Stimulated activated CD4-positive, alpha-beta T cell treated with anti-CD3 and anti-CD28 coated beads, Interleukin-1b, Interleukin-23, amount 100 ng/mL, for 48 hours (primary cell): ENCODE measurements around the gene NDUFA7.
"Not testable (repeated sequence)": the region's sequence is repeated elsewhere in the genome, so short reads cannot be mapped to it uniquely, and the experiment has no call there.

ENCODE experiments used
- DNase-seq: peaks from one replicate; pipeline ENCODE4 v3.0.0-alpha.2; 2020

The NDUFA7 gene

DNA sequence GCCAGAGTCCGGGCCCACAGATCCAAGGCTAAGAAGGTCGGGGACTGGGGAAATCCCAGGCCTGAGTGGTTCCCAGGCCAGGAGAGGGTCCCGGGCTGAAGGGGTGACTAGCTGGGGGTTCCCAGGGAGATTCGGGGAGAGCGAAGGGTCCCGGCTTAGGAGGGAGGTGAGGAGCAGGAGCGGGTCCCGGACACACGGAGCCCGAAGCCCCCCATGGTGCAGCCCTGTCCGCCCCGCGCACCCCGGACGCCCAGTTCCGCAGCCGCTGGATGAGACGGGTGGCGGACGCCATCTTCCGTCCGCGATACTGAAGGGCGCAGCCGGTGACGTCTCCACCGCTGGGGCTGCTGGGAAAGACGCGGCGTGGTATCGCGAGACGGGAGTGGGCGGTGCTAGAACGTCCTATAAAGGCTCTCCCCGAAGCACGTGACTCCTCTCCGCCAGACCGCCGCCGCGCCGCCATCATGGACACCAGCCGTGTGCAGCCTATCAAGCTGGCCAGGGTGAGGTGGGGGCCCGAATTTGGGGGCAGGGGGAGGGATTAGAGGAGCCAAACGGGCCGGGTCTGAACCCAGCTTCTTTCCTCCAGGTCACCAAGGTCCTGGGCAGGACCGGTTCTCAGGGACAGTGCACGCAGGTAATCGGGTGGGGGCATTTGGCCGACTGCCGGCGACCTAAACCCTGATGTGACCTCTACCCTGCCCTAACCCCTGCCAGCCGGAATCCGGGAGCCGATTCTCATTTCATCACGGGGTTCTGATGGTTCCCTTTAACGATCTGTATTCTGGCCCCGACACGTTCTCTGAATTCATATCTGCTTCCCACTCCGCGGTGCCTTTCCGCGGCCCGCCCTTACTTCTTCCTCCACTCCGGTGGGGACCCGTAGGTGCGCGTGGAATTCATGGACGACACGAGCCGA lies at the start of gene NDUFA7, which contains the start of gene RPS28:
Gene NDUFA7 (minus strand): TSS at position 309 of the 919 bp plus-strand sequence. CDS start 17 bp downstream, at position 292.
Gene RPS28 (plus strand): TSS at position 430 of the 919 bp plus-strand sequence. CDS start 35 bp downstream, at position 465.
- peak; percentile 97 for DNase-seq

DNA sequence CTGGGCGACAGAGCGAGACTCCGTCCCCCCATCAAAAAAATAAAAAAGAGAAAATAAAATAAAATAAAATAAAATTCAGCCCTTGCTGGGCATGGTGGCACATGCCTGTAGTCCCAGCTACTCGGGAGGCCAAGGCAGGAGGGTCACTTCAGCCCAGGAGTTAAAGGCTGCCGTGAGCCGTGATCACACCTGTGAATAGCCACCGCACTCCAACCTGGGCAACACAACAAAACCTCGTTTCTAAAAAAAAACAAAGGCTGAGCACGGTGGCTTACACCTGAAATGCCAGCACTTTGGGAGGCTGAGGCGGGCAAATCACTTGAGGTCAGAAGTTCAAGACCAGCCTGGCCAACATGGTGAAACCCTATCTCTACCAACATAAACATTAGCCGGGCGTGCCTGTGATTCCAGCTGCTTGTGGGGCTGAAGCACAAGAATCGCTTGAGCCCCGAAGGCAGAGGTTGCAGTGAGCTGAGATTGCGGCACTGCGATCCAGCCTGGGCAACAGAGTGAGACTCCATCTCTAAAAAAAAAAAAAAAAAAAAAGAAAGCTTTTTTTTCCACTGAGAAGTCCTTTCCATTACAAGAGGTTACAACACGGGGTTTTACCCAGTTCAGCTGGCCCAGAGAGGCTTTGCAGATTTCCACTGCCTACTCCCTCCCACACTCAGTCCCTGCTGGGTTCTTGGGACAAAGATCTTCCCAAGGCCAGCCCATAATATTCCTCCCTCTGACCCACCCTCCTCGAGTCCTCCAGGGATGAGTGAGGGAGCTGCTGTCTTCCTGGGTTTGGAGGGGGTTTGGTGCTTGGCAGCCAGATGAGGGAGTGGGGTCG lies 49.2 kb upstream of the NDUFA7 start:
- DNase-seq, result no peak

DNA sequence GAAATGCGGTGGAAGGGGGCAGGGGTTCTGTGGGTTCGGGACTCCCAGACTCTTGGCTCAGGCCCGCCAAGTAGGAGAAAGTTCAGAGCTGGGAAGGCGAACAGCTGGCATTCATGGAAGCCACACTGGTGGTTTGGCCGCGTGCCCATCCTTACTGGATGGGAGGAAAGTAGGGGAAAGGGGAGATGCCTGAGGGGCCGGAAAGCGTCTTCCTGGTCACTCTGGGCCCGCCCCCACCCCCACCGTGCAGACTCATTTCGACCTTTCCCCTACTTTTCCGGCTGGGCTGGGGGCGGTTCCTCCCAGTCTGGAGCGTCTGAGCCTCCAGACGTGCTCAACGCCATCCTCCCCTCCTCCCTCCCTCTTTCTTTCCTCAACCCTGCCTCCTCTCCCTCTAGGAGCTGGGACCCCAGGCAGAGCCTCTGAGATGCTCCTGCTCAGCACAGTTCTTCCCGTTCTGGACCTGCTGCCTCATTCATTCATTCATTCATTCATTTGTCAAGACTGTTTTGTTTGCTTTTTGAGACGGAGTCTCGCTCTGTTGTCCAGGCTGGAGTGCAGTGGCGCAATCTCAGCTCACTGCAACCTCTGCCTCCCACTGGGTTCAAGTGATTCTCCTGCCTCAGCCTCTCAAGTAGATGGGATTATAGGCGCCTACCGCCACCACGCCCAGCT lies 46.3 kb upstream of the NDUFA7 start:
- no peak for DNase-seq

DNA sequence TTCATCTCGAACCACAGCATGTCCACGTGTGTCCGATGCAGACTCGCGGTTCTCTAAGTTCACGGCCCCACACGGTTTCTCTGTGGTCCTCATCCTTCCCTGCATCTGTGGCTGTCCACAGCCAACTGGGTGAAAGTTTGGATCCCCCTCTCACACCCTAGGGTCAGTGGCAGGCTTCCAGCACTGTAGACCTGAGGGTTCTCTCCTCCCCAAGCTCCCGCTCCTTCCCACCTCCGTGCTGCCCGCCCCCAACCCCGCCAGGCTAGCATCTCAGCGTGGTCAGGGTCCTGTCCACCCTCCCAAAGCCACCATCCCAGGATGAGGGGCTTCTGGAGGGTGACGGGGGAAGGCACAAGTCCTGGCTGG lies 45.8 kb upstream of the NDUFA7 start:
- no peak for DNase-seq

DNA sequence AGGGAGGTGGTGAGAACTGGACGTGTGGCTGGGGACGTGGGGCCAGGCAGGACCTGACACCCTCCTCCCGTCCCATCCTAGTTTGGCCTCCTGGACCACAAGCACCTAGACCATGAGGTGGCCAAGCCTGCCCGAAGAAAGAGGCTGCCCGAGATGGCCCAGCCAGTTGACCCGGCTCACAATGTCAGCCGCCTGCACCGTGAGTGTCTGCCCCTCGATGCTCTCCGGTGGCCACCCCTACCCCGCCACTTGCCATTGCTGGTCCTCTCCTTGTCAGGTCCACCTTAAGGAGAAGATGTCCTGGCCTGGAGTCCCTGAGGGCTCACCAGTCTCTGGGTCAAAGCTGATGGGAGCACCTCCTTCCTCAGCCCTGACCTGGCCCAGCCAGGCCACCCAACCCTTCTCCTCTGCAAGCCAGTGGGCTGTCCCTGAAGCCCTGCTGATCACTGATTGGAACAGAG lies 45.0 kb upstream of the NDUFA7 start:
- no peak for DNase-seq

DNA sequence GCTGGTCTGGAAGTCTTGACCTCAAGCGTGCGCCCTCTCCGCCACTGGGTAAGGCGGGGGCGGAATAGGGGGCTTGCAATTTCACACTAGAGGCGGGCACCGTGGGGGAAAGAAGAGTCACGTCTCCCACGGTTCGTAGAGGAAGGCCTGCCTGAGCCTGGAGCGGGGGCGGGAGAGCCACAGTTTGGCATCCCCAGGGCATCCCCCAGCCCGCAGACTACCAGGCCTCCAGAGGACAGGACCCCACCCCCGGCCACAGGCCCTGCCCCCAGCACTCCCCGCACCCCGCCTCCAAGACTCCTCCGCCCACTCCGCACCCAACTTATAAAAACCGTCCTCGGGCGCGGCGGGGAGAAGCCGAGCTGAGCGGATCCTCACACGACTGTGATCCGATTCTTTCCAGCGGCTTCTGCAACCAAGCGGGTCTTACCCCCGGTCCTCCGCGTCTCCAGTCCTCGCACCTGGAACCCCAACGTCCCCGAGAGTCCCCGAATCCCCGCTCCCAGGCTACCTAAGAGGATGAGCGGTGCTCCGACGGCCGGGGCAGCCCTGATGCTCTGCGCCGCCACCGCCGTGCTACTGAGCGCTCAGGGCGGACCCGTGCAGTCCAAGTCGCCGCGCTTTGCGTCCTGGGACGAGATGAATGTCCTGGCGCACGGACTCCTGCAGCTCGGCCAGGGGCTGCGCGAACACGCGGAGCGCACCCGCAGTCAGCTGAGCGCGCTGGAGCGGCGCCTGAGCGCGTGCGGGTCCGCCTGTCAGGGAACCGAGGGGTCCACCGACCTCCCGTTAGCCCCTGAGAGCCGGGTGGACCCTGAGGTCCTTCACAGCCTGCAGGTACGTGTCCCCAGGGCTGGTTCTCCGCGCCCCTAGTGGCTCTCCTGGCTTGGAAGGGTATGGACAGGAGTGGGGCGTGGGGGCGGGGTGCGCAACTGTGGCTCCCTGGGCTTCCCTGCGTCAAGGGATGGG lies 42.9 kb upstream of the NDUFA7 start, which contains the start of gene ANGPTL4:
Gene ANGPTL4 (plus strand): TSS at position 353 of the 969 bp plus-strand sequence. CDS start 167 bp downstream, at position 520.
- peak; percentile 65 for DNase-seq

DNA sequence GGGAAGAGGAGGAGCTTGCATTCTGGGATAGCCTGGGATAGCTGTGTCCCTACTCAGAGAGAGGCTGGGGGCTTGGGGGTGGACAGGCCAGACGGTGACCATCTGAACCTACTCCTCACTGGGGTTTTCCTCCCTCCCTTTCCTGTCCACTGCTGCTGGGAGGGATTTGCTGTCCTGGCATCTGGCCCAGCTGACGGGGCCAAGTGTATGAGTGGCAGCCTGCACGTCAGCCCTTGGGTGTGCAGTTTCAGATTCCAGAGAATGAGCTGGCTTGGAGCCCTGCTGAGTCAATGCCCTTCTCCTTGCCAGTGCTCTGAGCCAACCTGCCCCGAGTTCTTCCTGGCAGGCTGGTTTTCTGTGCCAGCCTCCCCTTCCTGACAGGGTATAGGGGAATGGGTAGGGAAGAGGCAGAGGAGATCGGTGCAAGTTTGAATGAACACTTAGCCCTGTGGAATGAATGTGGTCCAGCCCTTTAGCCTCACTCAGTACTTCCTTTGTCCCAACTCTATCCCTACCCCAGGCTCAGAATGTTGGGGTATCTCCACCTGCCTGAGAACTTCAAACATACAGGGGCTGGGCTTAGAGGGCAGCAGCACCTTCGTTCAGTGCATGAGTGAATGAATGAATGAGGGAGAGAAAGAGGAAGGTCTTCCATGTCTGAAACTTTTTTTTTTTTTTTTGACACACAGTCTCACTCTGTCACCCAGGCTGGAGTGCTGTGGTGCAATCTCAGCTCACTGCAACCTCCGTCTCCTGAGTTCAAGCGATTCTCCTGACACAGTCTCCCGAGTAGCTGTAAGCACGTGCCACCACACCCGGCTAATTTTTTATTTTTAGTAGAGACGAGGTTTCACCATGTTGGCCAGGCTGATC lies 41.0 kb upstream of the NDUFA7 start:
- DNase-seq, result peak; percentile 54

DNA sequence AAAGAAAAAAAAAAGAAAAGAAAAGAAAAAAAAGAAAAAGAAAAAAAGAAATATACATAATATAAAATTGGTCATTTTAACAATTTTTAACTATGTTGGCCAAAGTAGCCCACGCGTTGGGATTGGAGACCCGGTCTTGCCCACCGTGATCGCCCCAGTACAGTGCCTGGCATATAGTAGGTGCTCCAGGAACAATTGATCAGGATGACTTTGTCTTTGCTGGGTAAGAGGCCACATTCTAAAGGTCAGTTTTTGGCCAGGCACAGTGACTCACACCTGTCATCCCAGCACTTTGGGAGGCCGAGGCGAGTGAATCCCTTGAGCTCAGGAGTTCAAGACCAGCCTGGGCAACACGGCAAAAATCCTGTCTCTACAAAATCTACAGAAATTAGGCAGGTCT lies 39.0 kb upstream of the NDUFA7 start:
- no peak for DNase-seq

DNA sequence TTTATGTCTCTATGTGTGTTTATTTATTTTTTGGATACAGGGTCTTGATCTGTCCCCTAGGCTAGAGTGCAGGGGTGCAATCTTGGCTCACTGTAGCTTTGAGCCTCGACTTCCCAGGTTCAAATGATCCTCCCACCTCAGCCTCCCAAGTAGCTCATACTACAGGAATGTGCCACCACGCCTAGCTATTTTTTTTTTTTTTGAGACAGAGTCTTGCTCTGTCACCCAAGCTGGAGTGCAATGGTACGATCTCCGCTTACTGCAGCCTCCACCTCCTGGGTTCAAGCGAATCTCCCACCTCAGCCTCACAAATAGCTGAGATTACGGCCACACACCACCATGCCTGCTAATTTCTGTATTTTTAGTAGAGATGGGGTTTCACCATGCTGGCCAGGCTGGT lies 37.8 kb upstream of the NDUFA7 start:
- DNase-seq, result no peak

DNA sequence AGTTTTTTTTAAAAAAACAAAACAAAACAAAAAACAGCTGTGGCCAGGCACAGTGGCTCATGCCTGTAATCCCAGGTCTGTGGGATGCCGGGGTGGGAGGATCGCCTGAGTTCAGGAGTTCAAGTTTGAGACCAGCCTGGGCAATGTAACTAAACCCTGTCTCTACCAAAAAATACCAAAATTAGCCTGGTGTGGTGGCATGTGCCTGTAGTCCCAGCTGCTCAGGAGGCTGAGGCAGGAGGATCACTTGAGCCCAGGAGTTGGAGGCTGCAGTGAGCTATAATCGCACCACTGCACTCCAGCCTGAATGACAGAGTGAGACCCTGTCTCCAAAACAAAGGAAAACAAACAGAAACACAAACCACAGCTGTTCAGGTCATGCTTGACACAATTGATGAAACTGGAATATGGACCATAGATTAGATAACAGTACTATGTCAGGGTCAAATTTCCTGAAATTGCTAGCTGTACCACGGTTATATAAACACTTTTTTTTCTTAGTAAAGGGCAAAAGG lies 35.9 kb upstream of the NDUFA7 start:
- DNase-seq, result no peak

DNA sequence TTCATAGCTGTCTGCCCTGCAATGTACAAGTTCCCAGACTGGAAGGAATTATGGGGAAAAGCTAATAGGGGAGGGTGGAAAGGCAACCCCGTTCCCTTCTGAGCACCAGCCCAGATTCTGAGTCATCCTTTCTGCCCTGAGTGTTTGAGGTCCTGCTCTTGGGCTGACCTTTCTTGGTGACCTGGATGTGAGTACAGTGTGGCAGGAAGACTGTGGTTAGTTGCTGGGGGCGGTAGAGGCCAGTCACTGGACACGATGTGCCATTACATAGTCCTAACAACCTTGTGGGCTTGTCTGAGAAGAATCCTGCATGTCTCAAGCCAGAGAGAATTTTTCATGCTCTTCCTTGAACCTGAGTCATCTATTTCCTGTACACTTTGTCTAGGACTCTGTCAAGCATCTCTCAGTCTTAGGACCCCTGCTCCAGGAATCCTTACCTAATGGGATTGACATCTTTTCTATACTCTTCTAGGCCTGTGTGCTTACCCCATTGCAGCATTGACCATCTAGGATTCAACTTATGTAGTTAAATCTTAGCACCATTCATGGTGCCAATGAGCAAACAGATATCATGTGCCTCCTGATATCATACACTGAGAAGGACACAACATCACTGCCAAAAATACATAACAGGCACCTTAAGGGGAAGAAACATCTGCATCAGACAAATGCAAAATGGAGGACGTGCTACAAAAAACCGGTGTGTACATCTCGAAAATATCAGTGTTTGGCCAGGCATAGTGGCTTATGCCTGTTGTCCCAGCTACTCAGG lies 34.6 kb upstream of the NDUFA7 start:
- no peak for DNase-seq

DNA sequence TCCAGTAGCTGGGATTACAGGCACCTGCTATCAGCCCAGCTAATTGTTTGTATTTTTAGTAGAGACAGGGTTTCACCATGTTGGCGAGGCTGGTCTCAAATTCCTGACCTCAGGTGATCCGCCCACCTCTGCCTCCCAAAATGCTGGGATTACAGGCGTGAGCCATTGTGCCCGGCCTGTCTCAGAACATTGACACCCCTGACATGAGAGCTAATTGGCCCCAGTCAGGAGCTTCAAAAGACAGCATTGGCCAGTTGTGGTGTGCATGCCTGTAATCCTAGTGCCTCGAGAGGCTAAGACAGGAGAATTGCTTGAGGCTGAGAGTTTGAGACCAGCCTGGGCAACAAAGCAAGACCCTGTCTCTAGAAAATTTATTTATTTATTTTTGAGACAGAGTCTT lies 31.7 kb upstream of the NDUFA7 start:
- DNase-seq, result not testable (repeated sequence)

DNA sequence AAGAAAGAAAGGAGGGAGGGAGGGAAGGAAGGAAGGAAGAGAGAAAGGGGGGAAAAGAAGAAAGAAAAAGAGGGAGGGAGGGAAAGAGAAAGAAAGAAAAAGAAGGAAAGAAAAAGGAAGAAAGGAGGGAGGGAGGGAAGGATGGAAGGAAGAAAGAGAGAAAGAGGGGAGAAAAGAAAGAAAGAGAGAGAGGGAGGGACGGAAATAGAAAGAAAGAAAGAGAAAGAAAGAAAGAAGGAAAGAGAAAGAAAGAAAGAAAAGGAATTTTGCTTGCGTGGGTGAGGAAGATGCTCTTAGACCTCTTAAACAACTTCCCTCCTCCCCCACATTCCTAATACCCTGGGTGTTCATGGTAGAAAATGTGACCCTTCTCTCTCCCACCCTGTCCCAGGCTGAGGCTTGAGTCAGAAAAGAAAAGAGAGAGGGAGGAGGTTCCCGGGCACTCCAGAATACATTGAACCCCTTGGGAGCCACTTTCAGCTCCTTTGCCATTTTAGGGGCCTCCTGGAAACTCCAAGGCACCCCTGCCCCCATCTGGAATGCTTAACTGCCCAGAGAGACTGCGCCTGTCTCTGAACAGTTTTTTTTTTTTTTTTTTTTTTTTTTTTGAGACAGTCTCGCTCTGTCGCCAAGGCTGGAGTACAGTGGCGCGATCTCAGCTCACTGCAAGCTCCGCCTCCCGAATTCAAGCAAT lies 31.1 kb upstream of the NDUFA7 start:
- DNase-seq, result no peak

DNA sequence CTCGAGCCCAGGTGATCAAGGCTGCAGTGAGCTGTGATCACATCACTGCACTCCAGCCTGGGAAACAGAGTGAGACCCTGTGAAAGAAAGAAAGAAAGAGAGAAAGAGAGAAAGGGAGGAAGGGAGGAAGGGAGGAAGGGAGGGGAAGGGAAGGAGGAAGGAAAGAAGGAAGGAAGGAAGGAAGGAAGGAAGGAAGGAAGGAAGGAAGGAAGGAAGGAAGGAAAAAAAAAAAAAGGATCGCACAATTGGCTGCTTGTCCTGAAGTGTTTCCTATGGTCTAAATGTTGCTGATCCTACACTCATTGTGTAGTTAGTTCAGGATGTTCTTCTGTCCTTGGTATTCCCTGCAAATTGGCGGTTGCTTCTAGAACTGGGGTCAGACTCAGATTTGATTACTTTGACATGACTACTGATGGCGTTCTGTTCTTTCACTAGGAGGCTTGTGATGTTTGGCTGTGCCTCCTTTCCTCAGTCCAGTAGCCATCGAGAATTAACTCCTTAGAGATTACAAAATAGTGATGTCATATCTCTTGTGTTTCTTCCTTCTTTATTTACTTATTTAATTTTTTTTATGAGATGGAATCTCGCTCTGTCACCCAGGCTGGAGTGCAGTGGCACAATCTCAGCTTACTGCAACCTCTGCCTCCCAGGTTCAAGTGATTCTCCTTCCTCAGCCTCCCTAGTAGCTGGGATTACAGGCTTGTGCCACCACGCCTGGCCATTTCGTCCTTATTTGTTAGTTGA lies 28.6 kb upstream of the NDUFA7 start:
- not testable (repeated sequence) for DNase-seq

DNA sequence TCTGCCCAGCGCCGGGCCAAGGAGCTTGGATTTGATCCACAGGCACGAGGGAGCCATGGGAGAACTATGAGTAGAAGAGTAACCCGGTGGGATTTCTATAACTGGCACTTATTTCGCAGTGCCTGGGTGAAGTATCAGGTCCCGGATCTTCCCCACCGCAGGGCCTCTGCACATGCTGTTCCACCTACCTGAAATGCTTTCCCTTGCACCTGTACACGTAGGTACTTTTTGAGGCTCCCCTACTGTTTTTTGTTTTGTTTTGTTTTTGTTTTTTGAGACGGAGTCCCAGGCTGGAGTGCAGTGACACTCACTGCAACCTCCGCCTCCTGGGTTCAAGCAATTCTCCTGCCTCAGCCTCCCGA lies 22.3 kb upstream of the NDUFA7 start:
- DNase-seq, result no peak

DNA sequence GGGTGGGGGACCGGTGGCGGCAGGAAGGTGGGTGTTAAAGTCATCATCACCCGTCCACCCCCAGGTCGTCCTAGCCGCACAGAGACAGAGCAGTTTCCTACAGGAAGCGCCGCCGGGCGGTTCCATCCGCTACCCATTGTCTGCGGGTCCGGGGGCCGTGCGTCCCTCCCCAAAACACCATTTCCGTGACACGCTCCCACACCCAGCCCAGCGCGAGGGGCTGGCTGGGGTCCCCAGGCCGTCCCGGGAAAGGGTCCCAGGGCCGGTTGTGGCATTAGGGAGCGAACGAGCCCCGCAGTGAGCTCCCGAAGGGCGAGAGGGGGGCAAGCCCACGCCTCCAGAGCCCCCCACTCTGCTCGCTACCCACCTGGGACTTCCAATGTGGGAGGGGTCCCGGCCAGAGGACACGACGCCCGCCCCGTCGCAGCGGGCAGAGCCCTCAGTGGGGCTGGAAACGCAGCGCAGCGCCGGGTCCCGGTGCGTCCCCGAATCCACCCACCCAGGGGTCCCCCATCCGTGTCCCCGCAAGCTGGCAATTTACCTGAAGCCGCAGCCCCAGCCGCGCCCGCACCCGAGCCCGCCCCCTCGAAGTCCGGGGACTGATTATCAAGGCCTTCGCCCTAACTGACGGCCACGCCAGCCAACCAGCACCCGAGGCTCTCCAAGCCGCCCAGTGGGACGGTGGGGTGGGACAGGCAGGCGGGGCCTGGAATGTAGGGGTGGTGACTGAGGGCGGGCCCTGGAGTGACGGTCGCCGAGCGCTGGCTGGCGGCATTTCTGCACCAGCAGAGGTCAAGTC lies 21.7 kb upstream of the NDUFA7 start, which contains the start of gene KANK3:
Gene KANK3 (minus strand): TSS at position 579 of the 799 bp plus-strand sequence. CDS start 5,434 bp downstream, outside the sequence.
- DNase-seq, result peak; percentile 94

DNA sequence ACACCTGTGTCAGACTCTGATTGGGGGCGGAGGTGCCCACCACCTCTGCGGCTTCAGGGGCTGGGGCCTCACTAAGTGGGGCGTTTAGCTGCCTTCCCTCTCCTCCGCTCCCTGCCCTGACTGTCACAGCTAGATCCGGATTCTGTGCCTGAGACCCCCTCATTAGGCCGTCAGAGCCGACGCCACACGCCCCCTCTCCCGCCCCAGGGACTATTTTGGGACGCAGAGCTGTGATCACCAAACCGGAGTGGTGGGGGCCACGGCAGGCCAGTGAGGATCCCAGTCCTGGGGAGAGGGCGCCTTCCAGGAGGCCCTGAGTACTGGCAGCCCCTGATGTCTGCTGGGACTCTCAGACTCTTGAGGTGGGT lies 21.1 kb upstream of the NDUFA7 start:
- DNase-seq, result no peak
